GM18909 (cell line): ENCODE results near the gene REM2.

Source experiments
- ATAC-seq: cut with Tn5 transposase; IDR thresholded peaks from one replicate; pipeline ENCODE4 v1.9.1; 2021; ENCODE audit warnings: mild to moderate bottlenecking; ENCODE audit not compliant: unreplicated experiment, poor library complexity

The REM2 gene

DNA sequence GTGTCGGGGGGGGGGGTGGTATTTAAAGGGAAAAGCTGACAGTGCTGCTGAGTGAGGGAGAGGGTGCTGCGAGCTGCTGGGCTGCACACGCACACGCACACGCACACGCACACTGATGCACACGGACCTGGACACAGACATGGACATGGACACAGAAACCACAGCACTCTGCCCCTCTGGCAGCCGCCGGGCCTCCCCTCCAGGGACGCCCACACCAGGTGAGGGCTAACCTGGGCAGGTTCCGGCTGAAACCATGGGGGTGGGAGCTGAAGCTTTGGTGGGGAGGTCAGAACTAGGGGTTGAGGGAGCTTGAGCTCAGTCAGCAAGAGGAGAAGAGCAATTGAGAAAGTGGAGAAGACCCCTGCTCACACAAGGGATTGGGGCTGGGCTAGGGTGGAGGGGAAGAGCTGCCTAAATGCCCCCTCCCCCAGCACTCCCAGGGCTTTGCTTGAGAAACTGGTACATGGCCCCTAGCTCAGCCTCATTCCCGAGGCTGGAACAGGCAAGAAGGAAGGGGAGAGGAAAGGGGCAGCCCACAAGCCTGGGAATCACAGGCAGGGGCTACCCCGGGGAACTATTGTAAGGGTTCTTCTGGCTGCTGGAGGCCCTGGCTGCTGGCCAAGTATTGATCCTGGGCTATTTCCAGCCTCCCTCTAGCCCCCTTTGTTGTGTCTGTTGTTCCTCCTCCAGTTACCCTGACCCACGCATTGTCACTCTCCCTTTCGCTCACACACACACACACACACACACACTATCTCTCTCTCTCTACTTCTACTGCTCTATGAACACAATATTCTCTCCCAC lies at the start of gene REM2:
TSS of gene REM2 (plus strand) at position 50 of the 804 bp plus-strand sequence. CDS start at position 116, 66 bp downstream.
- no peak for ATAC-seq

DNA sequence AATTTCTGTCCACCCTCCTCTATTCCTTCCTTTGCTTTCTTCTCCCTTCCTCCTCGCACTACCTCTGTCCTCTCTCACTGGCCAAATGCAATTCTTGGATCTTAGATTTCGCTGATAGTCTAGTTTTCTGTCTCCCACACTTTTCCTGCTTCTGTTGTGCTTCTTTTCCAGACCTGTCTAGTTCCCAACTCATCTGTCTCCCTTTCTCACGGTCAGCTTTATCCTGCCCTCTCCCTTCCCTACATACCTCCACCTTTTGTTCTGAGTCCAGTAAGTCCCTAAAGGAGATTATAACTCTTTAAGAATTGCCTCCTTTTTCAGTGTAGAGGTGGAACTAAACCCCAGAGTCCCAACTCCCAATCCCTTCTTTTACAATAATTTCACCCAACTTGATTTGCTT lies 47.5 kb upstream of the REM2 start:
- ATAC-seq, result no peak

DNA sequence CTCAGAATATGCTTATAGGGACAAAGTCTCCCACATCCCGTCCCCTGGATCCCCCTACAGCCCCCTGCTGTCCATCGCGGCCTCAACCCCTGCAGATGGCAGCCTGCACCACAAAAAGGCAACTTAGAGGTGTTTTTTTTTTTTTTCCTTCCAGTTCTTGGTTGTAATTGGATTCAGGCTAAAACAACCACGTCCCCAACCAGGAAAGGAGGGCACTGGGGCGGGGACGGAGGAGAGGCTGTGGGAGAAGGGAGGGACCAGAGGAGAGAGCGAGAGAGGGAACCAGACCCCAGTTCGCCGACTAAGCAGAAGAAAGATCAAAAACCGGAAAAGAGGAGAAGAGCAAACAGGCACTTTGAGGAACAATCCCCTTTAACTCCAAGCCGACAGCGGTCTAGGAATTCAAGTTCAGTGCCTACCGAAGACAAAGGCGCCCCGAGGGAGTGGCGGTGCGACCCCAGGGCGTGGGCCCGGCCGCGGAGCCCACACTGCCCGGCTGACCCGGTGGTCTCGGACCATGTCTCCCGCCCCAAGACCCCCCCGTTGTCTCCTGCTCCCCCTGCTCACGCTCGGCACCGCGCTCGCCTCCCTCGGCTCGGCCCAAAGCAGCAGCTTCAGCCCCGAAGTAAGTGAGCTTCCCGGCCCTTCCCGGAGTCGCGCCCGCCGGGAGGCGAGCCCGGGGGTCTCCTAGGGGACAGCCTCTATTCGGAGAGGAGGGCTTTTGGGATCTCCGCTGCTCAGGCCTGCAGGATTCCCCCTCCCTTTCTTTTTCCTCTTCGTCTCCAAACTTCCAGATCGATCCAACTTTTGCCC lies 46.5 kb upstream of the REM2 start, which contains the start of gene MMP14:
TSS of gene MMP14 (plus strand) at position 285 of the 813 bp plus-strand sequence. CDS start at position 518, 233 bp downstream.
- no peak for ATAC-seq

GRCh38 chr14:22837114-22837749 lies 45.8 kb upstream of the REM2 start:
- no peak for ATAC-seq

DNA sequence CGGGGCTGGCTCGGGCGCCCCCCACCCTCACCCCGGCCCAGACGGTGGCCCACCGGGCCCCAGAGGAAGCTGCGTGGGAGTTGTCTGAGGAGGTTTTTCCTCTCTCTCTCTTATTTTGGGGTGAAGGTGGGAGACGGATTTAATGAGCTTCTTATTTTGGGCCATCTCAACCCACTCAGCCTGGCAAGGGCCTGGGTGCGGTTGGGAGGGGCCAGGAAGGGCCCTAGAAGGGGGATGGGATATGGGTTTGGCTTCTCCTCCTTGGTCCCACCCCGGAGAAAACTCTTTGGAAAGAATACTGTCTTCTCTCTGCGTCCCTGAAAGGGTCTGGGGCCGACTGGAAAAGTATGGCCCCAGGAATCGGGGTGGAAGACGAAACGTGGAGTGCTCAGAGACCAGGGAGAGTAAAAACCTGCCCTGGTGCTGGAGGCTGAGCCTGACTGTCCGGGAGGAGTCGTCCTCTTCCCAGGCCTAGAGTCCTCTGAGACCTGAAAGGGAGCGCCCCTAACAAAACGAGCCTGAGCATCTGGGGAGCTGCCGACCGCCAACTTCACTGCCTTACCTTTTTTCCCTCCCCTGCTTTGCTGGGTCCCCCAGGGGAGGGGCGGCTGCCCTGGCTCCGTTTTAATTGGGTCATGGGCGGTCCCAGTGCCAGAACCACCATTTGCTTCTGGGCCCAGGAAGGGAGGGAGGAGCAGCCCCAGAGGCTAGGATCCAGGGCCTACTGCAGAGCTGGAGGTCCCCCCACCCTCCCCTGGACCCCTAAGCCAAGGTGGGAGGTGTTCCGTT lies 45.1 kb upstream of the REM2 start:
- ATAC-seq, result no peak

DNA sequence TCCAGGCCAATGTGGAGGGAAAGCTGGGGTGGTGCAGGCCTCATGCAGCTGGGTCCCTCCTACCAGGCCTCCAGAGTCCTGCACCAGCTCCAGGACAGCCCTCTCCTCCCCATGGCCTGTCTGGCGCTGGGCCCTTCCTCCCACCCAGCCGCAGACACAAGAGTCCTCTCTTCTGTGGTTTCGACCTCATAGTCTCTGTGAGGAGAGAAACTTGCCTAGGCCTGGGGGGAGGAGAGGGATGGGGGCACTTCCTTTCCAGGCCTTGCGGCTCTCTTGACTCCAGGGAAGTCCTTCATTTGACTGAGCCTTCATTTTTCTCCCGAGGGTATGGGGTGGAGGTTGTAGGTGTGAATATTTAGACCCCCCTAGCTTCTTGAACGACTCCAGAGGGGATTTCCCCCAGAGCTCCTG lies 44.4 kb upstream of the REM2 start:
- ATAC-seq, result no peak

- no peak for ATAC-seq
These were observed 43.8 kb upstream of the REM2 start for GRCh38 chr14:22839159-22839779.

DNA sequence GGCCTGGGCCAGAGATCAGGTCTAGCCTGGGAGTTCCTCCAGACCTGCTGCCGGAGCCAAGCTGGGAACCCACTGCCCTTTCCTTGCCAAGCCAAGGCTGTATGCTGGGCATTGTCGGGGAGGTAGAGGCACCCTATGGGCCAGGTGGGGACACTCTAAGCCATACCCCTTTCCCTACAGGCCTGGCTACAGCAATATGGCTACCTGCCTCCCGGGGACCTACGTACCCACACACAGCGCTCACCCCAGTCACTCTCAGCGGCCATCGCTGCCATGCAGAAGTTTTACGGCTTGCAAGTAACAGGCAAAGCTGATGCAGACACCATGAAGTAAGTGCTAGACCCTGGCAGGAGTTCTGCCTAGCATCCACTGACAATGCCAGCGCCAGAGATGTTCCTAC lies 41.7 kb upstream of the REM2 start:
- no peak for ATAC-seq

DNA sequence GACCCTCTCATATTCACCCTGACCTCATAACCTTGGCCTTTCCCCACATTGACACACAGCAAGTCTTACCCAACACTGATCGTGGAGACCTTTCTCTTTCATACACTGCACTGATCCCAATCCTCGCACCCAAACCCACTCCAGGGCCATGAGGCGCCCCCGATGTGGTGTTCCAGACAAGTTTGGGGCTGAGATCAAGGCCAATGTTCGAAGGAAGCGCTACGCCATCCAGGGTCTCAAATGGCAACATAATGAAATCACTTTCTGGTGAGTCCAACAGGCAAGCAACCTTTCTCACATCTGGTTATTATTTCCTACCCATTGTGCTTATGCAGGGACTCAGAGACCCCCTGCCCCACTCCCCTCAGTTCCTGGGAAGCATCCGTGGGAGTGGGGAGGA lies 41.3 kb upstream of the REM2 start:
- ATAC-seq, result no peak

DNA sequence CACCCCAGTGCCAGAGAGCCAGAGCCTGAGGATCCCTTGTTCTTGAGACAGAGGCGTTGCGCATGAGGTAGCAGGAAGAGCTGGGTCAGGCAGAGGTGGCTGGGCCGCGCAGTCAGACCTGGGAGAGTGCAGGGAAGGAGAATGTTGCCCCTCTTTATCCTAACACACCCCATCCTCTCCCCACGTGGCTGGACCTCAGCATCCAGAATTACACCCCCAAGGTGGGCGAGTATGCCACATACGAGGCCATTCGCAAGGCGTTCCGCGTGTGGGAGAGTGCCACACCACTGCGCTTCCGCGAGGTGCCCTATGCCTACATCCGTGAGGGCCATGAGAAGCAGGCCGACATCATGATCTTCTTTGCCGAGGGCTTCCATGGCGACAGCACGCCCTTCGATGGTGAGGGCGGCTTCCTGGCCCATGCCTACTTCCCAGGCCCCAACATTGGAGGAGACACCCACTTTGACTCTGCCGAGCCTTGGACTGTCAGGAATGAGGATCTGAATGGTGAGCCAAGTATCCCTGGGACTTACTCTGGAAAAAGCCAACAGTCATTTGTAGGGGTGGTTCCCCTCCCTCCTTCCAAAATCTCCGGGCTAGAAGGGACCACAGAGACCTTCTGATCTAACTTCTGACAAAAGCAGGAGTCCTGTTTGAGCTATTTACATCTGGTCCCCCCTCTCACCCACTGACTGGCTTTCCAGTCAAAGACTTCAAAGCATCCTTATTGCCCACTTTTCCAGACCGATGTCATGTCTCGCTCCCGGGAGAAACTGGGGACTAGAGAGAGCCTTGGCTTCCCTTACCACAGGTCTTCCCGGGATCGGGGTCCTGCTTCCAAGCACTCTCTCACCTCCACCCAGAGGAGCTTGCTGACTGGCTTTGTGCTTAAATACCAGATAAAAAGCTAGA lies 40.6 kb upstream of the REM2 start:
- no peak for ATAC-seq

DNA sequence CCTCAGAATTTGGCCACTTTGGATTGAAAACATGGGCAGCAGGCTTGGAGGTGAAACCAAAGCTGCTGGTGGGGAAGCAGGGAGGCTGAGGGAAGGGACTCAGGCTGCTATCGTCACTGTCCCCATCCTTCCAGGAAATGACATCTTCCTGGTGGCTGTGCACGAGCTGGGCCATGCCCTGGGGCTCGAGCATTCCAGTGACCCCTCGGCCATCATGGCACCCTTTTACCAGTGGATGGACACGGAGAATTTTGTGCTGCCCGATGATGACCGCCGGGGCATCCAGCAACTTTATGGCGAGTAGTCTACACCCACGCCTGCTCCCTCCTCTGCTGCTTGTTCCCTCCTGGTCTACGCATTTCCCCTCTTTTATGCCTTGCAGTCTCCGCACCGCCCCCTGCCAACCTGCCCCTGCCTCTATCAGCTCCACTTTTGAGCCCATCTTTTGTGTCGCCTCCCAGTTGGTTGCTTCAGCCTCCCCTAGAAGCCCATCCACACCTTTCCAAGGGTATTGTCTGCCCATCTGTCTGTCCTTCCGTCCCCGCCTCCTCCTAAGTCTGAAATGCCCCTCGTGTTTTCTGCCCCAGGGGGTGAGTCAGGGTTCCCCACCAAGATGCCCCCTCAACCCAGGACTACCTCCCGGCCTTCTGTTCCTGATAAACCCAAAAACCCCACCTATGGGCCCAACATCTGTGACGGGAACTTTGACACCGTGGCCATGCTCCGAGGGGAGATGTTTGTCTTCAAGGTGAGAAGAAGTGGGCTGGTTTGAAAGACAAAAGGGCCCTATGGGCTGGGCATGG lies 39.7 kb upstream of the REM2 start:
- no peak for ATAC-seq

DNA sequence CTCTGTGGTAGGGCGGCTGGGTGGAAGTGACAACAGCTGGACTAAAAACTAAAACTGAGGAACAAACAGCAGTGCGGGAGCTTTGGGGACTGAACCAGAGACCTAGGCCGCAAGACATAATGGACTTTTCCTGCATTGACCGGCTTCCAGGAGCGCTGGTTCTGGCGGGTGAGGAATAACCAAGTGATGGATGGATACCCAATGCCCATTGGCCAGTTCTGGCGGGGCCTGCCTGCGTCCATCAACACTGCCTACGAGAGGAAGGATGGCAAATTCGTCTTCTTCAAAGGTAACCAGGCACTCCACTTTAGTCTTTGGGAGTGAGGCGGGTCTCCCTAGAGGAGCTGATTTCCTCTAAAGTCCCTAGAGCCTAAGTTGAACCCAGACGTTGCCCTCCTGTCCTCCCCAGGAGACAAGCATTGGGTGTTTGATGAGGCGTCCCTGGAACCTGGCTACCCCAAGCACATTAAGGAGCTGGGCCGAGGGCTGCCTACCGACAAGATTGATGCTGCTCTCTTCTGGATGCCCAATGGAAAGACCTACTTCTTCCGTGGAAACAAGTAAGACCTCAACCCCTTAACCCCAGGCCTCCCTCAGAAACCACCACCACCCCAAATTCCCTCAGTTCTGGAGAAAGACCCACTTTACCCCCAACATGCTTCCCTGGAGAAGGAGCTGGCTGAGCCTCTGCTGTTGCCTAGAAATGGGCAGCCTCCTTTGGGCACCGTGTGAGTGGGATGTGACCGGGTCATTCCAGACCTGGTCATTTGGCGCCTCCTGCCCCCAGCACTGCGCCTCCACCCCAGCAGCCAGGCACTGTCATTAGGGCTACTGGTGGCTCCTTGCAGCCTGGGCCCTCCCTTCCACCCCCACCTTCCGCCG lies 38.6 kb upstream of the REM2 start:
- no peak for ATAC-seq

DNA sequence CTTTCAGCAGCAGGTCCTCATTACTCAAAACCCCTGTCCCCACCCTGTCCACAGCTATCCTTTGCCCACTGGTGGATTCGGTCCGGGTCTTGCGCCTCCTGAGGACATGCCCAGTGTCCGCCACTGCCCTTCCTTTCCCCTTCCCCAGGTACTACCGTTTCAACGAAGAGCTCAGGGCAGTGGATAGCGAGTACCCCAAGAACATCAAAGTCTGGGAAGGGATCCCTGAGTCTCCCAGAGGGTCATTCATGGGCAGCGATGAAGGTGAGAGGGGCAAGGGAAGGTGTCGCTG lies 38.0 kb upstream of the REM2 start:
- no peak for ATAC-seq

DNA sequence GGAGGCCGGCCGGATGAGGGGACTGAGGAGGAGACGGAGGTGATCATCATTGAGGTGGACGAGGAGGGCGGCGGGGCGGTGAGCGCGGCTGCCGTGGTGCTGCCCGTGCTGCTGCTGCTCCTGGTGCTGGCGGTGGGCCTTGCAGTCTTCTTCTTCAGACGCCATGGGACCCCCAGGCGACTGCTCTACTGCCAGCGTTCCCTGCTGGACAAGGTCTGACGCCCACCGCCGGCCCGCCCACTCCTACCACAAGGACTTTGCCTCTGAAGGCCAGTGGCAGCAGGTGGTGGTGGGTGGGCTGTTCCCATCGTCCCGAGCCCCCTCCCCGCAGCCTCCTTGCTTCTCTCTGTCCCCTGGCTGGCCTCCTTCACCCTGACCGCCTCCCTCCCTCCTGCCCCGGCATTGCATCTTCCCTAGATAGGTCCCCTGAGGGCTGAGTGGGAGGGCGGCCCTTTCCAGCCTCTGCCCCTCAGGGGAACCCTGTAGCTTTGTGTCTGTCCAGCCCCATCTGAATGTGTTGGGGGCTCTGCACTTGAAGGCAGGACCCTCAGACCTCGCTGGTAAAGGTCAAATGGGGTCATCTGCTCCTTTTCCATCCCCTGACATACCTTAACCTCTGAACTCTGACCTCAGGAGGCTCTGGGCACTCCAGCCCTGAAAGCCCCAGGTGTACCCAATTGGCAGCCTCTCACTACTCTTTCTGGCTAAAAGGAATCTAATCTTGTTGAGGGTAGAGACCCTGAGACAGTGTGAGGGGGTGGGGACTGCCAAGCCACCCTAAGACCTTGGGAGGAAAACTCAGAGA lies 37.0 kb upstream of the REM2 start:
- ATAC-seq, result no peak

GRCh38 chr14:22846811-22847307 lies 36.2 kb upstream of the REM2 start:
- no peak for ATAC-seq

DNA sequence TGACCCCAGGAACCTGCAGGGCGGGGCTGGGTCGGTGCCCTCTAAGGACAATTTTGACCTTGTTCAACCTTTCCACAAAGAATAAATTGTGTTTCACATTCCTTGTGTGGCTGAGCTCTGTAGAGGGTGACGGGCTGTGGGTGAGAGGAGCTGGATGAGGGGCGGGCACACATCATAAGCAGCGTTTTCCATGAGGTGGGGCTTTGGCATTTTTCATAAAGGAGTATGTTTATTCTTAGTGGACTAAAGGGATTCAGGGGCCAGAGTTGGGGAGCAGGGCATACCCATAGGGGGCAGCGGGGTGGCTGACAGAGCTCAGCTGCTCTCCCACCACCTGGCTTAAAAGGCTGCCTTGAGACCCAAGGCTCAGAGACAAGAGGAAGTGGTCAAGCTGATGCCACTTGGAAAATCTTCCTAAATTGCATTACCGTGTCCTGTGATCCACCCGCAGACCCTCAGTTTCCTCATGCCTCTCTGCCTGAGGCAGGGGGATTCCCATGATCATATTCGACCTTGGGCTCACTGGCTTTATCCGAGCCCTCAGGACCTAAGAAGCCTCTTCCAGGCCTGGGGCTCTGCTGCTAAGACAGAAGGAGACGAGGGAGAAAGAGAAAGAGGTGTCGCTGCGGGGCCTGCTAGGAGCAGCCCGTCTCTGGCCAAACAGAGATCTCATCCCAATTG lies 35.2 kb upstream of the REM2 start:
- no peak for ATAC-seq
